Measurements from ENCODE around the gene EFCAB6.

DNA sequence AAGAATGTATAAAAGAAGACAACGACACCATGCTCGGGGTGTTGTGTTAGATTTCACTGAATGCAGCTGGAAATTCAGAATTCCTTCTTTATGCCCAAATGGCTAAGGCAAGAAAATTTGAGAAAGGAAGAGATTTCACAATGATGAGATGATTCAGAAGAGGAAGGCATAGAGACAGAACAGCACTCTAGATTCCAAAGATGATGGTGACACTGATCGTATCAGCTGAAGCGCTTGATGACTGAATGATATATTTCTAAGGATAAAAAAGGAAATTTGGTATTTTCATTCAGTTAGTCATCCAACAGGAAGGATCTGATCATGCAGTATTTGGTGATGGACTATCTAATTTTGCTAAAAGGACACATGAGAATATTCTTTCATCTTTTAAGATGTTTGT is 189.2 kb downstream of the EFCAB6 start:
- TF ChIP-seq, protein P1, sequence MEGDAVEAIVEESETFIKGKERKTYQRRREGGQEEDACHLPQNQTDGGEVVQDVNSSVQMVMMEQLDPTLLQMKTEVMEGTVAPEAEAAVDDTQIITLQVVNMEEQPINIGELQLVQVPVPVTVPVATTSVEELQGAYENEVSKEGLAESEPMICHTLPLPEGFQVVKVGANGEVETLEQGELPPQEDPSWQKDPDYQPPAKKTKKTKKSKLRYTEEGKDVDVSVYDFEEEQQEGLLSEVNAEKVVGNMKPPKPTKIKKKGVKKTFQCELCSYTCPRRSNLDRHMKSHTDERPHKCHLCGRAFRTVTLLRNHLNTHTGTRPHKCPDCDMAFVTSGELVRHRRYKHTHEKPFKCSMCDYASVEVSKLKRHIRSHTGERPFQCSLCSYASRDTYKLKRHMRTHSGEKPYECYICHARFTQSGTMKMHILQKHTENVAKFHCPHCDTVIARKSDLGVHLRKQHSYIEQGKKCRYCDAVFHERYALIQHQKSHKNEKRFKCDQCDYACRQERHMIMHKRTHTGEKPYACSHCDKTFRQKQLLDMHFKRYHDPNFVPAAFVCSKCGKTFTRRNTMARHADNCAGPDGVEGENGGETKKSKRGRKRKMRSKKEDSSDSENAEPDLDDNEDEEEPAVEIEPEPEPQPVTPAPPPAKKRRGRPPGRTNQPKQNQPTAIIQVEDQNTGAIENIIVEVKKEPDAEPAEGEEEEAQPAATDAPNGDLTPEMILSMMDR (conservative IDR thresholded peaks at IDR 0.05; ENCODE audit: low read depth, low read length), result no peak
- TF ChIP-seq POLR2A (IDR thresholded peaks at IDR 0.05; ENCODE audit: low read depth, low read length) (no peak), RFX5 (IDR thresholded peaks at IDR 0.05; ENCODE audit: low read depth, low read length) (no peak)
- TF ChIP-seq, protein P2, sequence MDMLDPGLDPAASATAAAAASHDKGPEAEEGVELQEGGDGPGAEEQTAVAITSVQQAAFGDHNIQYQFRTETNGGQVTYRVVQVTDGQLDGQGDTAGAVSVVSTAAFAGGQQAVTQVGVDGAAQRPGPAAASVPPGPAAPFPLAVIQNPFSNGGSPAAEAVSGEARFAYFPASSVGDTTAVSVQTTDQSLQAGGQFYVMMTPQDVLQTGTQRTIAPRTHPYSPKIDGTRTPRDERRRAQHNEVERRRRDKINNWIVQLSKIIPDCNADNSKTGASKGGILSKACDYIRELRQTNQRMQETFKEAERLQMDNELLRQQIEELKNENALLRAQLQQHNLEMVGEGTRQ (IDR thresholded peaks at IDR 0.05; ENCODE audit: low read depth, low read length), result no peak
